Measurements from ENCODE around the gene OR5L2. TPM values are rescaled to one million over a fixed set of nuclear protein-coding genes. Genes with fewer than 3 reads are reported as not detected.

The OR5L2 gene
- total RNA-seq, 4 donors from 2014 or later = not detected

DNA sequence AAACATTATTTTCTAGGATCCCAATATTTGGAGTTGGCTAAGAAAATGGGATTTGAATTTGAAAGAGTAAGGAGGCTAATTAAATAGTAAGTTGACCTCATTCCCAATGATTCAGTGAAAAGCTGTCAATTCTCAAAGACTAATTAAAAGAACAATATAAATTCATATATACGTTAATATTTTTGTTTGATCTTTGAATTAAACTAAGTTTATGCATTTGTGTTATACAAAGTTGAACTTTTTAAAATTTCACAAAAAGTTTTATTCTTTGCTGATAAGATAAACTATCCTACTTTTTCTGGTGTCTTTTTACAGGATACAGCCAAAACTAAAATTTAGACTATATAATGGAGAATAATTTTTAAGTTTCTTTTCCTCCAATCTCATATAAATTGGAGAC, 16.0 kb upstream of the OR5L2 start, which contains the start of gene OR5L1:
OR5L1 (plus strand) TSS at position 301 of the 400 bp plus-strand sequence. CDS start 100 bp downstream, outside the sequence.
- H3K4me1 ChIP-seq = no peaks in the 10 kb centered on the region
- intact Hi-C loops (cut with DNase I; ENCODE audit: low total_unique reads) = no loop called here
- no peaks in the 10 kb centered on the region for H3K36me3 ChIP-seq
- H3K27ac ChIP-seq = no peak within 1 kb of the TSS
- H3K4me3 ChIP-seq = no peak within 1 kb of the TSS
- DNase-seq = no peak
- TF ChIP-seq POLR2A (IDR thresholded peaks at IDR 0.05) = no peak
- no peaks in the 10 kb centered on the region for H3K9me3 ChIP-seq
- no peaks in the 10 kb centered on the region for H3K27me3 ChIP-seq

DNA sequence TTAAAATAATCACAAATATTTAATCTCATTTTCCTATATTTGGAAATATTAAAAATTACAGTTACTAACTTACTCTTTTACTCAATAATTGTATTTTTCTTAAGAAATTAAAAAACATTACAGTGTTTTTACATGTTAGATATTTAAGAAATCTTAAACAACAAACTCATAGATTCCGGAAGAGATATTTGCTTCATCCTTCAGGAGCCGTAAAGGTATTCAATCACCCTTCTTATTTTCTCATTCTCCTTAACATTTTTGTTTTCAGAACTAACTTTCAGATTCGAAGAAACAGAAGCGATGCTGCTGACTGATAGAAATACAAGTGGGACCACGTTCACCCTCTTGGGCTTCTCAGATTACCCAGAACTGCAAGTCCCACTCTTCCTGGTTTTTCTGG, 7.7 kb upstream of the OR5L2 start, which contains the start of gene OR5D18:
OR5D18 (plus strand) TSS at position 301 of the 400 bp plus-strand sequence; CDS start at position 301, 0 bp downstream.
- H3K27me3 ChIP-seq = no peaks in the 10 kb centered on the region
- no peak within 1 kb of the TSS for H3K4me3 ChIP-seq
- TF ChIP-seq CTCF (IDR thresholded peaks at IDR 0.05) = no peak
- no peak for TF ChIP-seq POLR2A (IDR thresholded peaks at IDR 0.05)
- H3K27ac ChIP-seq = no peak within 1 kb of the TSS
- intact Hi-C loops (cut with DNase I; ENCODE audit: low total_unique reads) = no loop called here
- no peaks in the 10 kb centered on the region for H3K9me3 ChIP-seq
- H3K4me1 ChIP-seq = no peaks in the 10 kb centered on the region
- H3K36me3 ChIP-seq = no peaks in the 10 kb centered on the region
- DNase-seq = no peak

- no peak for DNase-seq
- no peaks in the 10 kb centered on the region for H3K36me3 ChIP-seq
- TF ChIP-seq POLR2A (IDR thresholded peaks at IDR 0.05) (no peak), CTCF (IDR thresholded peaks at IDR 0.05) (no peak)
- H3K27ac ChIP-seq = no peak within 1 kb of the TSS
- no peaks in the 10 kb centered on the region for H3K27me3 ChIP-seq
- no peaks in the 10 kb centered on the region for H3K9me3 ChIP-seq
- no peaks in the 10 kb centered on the region for H3K4me1 ChIP-seq
- no peak within 1 kb of the TSS for H3K4me3 ChIP-seq
- intact Hi-C loops (cut with DNase I; ENCODE audit: low total_unique reads) = no loop called here
These were observed 11.4 kb downstream of the OR5L2 start, which contains the start of gene OR5D16 for GRCh38 chr11:55838452-55838851. Gene OR5D16, plus strand, starts transcription at chr11:55838752. Its CDS starts 0 bp downstream, at chr11:55838752.

GRCh38 chr11:55847453-55847852, 20.4 kb downstream of the OR5L2 start:
- no peaks in the 10 kb centered on the region for H3K27me3 ChIP-seq
- no peak for DNase-seq
- H3K27ac ChIP-seq = no peak overlapping the region
- TF ChIP-seq CTCF (IDR thresholded peaks at IDR 0.05) (no peak), POLR2A (IDR thresholded peaks at IDR 0.05) (no peak)
- H3K4me3 ChIP-seq = no peak overlapping the region
- no peaks in the 10 kb centered on the region for H3K4me1 ChIP-seq
- H3K36me3 ChIP-seq = no peaks in the 10 kb centered on the region
- intact Hi-C loops (cut with DNase I; ENCODE audit: low total_unique reads) = no loop called here
- H3K9me3 ChIP-seq = no peaks in the 10 kb centered on the region

DNA sequence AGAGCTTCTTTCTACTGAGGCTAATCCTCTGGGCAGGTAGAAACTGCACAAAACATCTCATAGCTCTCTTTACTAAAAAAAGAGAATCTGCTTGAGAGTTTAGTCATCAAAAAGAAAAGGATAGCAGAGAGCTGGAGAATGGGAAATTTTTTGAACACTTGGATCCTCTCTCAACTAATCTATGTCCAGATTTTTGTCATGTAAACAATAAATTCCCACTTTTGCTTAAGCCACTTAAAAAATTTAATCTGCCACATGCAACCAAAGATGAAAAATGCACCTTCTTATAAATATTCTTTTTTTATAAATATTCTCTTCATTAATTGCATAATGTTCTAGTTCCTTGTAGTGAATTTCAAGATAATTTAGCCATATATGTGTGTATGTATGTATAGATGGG, 22.0 kb downstream of the OR5L2 start:
- intact Hi-C loops (cut with DNase I; ENCODE audit: low total_unique reads) = no loop called here
- H3K4me3 ChIP-seq = no peak overlapping the region
- no peaks in the 10 kb centered on the region for H3K27me3 ChIP-seq
- H3K9me3 ChIP-seq = no peaks in the 10 kb centered on the region
- no peak for DNase-seq
- no peaks in the 10 kb centered on the region for H3K36me3 ChIP-seq
- no peak overlapping the region for H3K27ac ChIP-seq
- H3K4me1 ChIP-seq = no peaks in the 10 kb centered on the region
- no peak for TF ChIP-seq CTCF (IDR thresholded peaks at IDR 0.05)
- no peak for TF ChIP-seq POLR2A (IDR thresholded peaks at IDR 0.05)

DNA sequence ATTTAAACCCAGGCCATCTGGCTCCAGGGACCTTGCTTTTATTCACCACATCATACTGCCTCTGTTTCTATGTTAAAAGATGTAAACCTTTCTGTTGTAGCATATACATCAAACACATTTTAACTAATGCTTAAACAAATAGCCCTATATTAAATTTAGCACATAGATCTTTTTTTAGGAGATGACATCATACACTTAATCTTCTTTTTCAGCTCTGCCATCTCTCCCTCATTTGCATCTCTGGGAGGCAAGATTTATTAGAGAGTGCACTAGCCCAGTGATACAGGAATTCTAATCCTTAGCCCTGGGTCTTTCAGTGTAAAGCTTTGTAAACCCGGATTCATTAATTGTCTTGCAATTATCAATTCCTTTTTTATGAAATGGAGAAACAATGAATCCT, 25.1 kb downstream of the OR5L2 start:
- H3K27me3 ChIP-seq = no peaks in the 10 kb centered on the region
- no peak overlapping the region for H3K27ac ChIP-seq
- H3K4me1 ChIP-seq = no peaks in the 10 kb centered on the region
- DNase-seq = no peak
- TF ChIP-seq CTCF (IDR thresholded peaks at IDR 0.05) = no peak
- no peak for TF ChIP-seq POLR2A (IDR thresholded peaks at IDR 0.05)
- no peaks in the 10 kb centered on the region for H3K36me3 ChIP-seq
- H3K4me3 ChIP-seq = no peak overlapping the region
- H3K9me3 ChIP-seq = no peaks in the 10 kb centered on the region
- intact Hi-C loops (cut with DNase I; ENCODE audit: low total_unique reads) = no loop called here

Data from uterus (tissue), 4 donors.